Measurements from ENCODE around the gene COL12A1.

DNA sequence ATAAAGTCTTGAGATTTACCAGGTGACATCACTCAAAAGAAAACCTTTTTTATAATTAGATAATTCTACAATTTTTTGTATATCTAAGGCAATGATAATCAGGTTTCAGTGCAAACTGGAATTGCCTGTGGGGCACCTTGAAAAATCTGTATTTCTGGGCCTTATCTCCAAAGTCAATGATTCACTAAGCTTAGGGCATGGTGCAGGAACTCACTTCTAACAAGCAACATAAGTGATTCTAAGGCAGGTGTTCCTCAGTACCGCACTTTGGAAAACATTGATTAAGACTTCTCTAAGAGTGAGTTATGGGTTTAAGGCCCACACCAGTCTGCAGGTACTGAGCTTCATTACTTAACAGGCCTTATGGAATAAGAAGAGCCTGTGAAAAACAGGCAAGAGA lies 115.3 kb downstream of the COL12A1 start:
- TF ChIP-seq POLR2A (IDR thresholded peaks at IDR 0.05; ENCODE audit: low read depth, low read length) (no peak), POLR2AphosphoS5 (IDR thresholded peaks at IDR 0.05; ENCODE audit: low read depth, low read length) (no peak)

Measured in GM12892 (cell line).